ENCODE results near the gene NEGR1. TPM values are rescaled to one million over a fixed set of nuclear protein-coding genes. Genes with fewer than 3 reads are reported as not detected.

Gene NEGR1
- total and polyA plus RNA-seq, 9 of the 15 experiments (the other 6 are each of a cell fraction or from before 2014, with no cell fraction given): not detected

GRCh38 chr1:71667216-71667615, 615.1 kb downstream of the NEGR1 start:
- Histone ChIP-seq H4K20me1 (replicated peaks; ENCODE audit: control insufficient read depth, insufficient read depth, low read length) (no peaks in the 10 kb centered on the region), H3K4me3 (no peak overlapping the region), H3K4me1 (replicated peaks in 1 of 2; ENCODE audit: control insufficient read depth in 2 of 2, insufficient read depth in 2 of 2, low read length in 2 of 2) (no peaks in the 10 kb centered on the region), H3K27me3 (ENCODE audit: control insufficient read depth in 2 of 2, insufficient read depth in 2 of 2, low read length in 2 of 2) (no peaks in the 10 kb centered on the region), H3K9ac (ENCODE audit: insufficient read depth in 1 of 2, low read depth in 2 of 2, low read length in 2 of 2) (no peak overlapping the region), H3K36me3 (ENCODE audit: control insufficient read depth, insufficient read depth, low read length) (no peaks in the 10 kb centered on the region), H2AFZ (ENCODE audit: low read depth, low read length) (no peak overlapping the region), H3K79me2 (ENCODE audit: control insufficient read depth, insufficient read depth, low read length) (no peaks in the 10 kb centered on the region), H3K4me2 (ENCODE audit: insufficient read depth, low read length) (no peak overlapping the region), H3K9me3 (replicated peaks; ENCODE audit: control insufficient read depth, insufficient read depth, low read depth, low read length) (no peaks in the 10 kb centered on the region), H3K9me1 (ENCODE audit: control insufficient read depth, insufficient read depth, low read length) (no peaks in the 10 kb centered on the region), H3K27ac (ENCODE audit: extremely low read depth, low read depth, low read length) (no peak overlapping the region)
- no peak for TF ChIP-seq RNF2 (IDR thresholded peaks at IDR 0.05)
- 0% methylated on average over 2 of the region's 2 CpGs for WGBS (ENCODE audit: insufficient coverage, low coverage, missing lambda C conversion rate)
- CTCF ChIA-PET (ENCODE audit: low intra/inter-chr PET ratio): no interaction called here
- in situ Hi-C loops (cut with MboI) (no loop called here), intact Hi-C loops (cut with micrococcal nuclease) (no loop called here)
- POLR2A ChIA-PET: no interaction called here
- no TSS peak for BruUV-seq (replicated peaks)
- no peak for ATAC-seq
- DNase-seq (ENCODE audit: extremely low read depth in 1 of 4, low spot score in 3 of 4): no peak
- FAIRE-seq: no peak

- CTCF ChIA-PET (ENCODE audit: low intra/inter-chr PET ratio): no interaction called here
- H3K27me3 ChIP-seq (ENCODE audit: control insufficient read depth in 2 of 2, insufficient read depth in 2 of 2, low read length in 2 of 2): no peaks in the 10 kb centered on the region
- no TSS peak for BruUV-seq (replicated peaks)
Measured at GRCh38 chr1:71666609-71667008, 615.7 kb downstream of the NEGR1 start.

More at GRCh38 chr1:71666609-71667008, 615.7 kb downstream of the NEGR1 start:
- Histone ChIP-seq H2AFZ (ENCODE audit: low read depth, low read length) (no peak overlapping the region), H3K79me2 (ENCODE audit: control insufficient read depth, insufficient read depth, low read length) (no peaks in the 10 kb centered on the region), H3K9me3 (replicated peaks; ENCODE audit: control insufficient read depth, insufficient read depth, low read depth, low read length) (no peaks in the 10 kb centered on the region), H3K4me1 (replicated peaks in 1 of 2; ENCODE audit: control insufficient read depth in 2 of 2, insufficient read depth in 2 of 2, low read length in 2 of 2) (no peaks in the 10 kb centered on the region), H3K4me2 (ENCODE audit: insufficient read depth, low read length) (no peak overlapping the region), H4K20me1 (replicated peaks; ENCODE audit: control insufficient read depth, insufficient read depth, low read length) (no peaks in the 10 kb centered on the region), H3K9me1 (ENCODE audit: control insufficient read depth, insufficient read depth, low read length) (no peaks in the 10 kb centered on the region), H3K36me3 (ENCODE audit: control insufficient read depth, insufficient read depth, low read length) (no peaks in the 10 kb centered on the region), H3K9ac (ENCODE audit: insufficient read depth in 1 of 2, low read depth in 2 of 2, low read length in 2 of 2) (no peak overlapping the region), H3K27ac (ENCODE audit: extremely low read depth, low read depth, low read length) (no peak overlapping the region), H3K4me3 (no peak overlapping the region)
- FAIRE-seq (no peak), ATAC-seq (no peak), DNase-seq (ENCODE audit: extremely low read depth in 1 of 4, low spot score in 3 of 4) (no peak)
- TF ChIP-seq ZNF318 (IDR thresholded peaks at IDR 0.05; ENCODE audit: borderline replicate concordance in 1 of 2, low read depth in 1 of 2): no peak
- no peak for TF ChIP-seq MIER1 (IDR thresholded peaks at IDR 0.05; ENCODE audit: low read depth)
- no peak for TF ChIP-seq ZNF586 (CRISPR knock-in tag; conservative IDR thresholded peaks at IDR 0.05)
- no peak for TF ChIP-seq CREB1 (IDR thresholded peaks at IDR 0.05)
- TF ChIP-seq CREB1 (CRISPR knock-in tag; IDR thresholded peaks at IDR 0.05): no peak
- TF ChIP-seq ZNF184 (CRISPR knock-in tag; IDR thresholded peaks at IDR 0.05): no peak
- intact Hi-C loops (cut with micrococcal nuclease) (no loop called here), in situ Hi-C loops (cut with MboI) (no loop called here)
- POLR2A ChIA-PET: no interaction called here
